ENCODE measurements around the gene BBS12.
A peak's percentile ranks its signal among the peaks of the same experiment; 100 is the strongest.

The BBS12 gene

DNA sequence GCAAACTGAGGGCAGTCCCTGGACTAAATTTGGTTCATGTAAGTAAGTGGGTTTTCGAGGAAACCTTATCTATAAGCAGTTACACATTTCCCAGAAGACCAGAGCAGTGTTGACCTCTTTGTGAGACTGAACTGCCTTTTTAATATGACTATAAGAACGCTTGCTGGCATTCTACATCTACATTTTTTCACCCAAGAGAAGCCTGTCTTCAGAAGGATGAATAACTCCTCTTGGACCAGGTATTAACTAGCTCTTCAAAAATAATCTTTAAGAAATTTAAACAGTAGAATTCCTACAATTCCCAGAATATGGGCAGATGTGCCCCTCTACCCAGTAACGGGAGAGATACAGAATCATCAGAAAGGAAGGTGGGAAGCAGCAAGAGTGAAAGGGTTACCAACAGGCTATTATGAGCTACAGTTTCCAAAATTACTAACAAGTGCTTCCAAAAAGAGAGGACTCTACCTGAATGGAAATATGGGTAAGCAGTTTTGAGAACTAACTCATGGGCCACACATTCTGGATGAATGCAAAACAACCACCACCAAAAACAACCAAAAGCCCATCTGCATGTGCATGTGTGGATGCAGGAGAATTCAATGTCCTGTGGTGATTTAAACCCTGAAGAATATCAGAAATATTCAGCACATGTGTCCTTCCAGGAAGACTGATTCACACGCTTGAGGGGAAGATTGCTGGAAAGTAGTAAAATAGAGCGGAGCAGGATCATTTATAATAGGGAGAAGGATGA lies 17.4 kb downstream of the BBS12 start:
- TF ChIP-seq, protein P1, sequence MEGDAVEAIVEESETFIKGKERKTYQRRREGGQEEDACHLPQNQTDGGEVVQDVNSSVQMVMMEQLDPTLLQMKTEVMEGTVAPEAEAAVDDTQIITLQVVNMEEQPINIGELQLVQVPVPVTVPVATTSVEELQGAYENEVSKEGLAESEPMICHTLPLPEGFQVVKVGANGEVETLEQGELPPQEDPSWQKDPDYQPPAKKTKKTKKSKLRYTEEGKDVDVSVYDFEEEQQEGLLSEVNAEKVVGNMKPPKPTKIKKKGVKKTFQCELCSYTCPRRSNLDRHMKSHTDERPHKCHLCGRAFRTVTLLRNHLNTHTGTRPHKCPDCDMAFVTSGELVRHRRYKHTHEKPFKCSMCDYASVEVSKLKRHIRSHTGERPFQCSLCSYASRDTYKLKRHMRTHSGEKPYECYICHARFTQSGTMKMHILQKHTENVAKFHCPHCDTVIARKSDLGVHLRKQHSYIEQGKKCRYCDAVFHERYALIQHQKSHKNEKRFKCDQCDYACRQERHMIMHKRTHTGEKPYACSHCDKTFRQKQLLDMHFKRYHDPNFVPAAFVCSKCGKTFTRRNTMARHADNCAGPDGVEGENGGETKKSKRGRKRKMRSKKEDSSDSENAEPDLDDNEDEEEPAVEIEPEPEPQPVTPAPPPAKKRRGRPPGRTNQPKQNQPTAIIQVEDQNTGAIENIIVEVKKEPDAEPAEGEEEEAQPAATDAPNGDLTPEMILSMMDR (IDR thresholded peaks at IDR 0.05; ENCODE audit: borderline replicate concordance, insufficient read depth, low read depth, low read length) = no peak
- no peak overlapping the region for H3K4me3 ChIP-seq (ENCODE audit: low read depth, low read length)

DNA sequence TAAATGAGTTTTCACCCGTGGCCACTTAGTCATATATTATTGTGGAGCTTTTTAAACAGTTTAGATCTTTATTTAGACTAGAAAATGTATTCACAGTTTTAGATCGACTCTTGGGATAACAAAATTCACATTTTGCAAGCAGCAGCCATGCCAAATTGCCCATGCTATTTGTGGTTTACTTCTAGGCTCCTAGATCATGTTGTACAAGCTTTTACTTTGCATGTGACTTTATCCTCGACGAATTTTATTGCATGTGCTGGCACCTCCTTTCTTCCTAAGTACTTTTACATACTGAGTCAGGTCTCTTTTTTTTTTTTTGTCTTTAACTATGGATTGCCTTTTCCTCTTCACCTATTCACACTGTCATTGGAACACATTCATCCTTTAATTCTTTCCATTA lies 23.2 kb downstream of the BBS12 start:
- no peak overlapping the region for H3K4me3 ChIP-seq (ENCODE audit: low read depth, low read length)
- TF ChIP-seq, protein P1 (IDR thresholded peaks at IDR 0.05; ENCODE audit: borderline replicate concordance, insufficient read depth, low read depth, low read length) = no peak

DNA sequence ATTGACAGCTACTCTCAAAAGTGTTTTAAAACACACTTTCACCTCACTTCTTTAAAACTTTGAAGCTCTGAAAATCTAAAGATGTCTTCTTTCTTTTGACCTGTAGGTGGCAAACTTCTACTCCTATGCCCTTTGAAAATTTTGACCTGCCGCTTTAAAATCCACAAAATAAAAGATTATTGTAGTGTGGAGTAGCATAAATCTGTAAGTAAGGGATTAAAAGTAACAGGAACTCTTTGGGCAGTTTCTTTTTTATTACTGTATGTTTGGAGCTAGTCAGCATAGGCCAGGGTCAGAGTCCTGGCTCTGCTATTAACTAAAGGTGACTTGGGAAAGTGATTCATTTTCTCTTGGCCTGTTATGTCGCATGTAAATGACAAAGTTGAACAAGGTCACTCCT lies 25.5 kb downstream of the BBS12 start:
- no peak overlapping the region for H3K4me3 ChIP-seq (ENCODE audit: low read depth, low read length)

DNA sequence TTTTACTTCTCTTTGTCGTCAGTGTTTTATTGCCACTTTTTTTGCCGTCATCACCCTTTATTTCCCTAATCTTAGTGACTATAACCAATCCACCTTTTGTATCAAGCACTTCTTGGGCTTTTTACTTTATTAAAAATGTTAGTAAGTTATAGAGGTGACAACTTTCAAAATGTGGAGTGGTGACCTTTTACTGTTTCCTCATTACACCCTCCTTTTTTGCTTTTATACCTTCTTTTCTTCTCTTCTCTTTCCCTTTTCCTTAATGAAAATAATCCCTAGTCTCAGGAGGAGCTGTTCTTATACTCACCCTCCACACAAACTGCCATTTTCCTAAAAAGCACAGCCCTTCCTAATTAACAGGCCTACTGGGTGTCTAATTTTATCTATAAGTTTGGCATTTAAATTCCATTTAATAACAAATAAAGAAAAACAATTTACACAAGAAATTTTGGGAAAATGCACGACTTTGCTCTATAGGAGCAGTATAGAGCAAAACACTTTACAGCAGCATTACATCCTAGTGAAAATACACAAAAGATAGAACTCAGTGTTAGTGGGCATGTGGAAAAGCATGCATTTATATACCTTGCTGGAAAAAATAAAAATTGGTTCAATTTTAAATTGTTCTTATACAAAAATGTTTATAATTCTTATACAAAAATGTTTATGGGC lies 27.3 kb downstream of the BBS12 start:
- H3K4me3 ChIP-seq (ENCODE audit: low read depth, low read length) = no peak overlapping the region
- TF ChIP-seq, protein P1 (IDR thresholded peaks at IDR 0.05; ENCODE audit: borderline replicate concordance, insufficient read depth, low read depth, low read length) = no peak

More for the DNA sequence above, 25.5 kb downstream of the BBS12 start:
- TF ChIP-seq, protein P1 (IDR thresholded peaks at IDR 0.05; ENCODE audit: borderline replicate concordance, insufficient read depth, low read depth, low read length) = peak; percentile 32; the same call in 1 of the 2 replicates

DNA sequence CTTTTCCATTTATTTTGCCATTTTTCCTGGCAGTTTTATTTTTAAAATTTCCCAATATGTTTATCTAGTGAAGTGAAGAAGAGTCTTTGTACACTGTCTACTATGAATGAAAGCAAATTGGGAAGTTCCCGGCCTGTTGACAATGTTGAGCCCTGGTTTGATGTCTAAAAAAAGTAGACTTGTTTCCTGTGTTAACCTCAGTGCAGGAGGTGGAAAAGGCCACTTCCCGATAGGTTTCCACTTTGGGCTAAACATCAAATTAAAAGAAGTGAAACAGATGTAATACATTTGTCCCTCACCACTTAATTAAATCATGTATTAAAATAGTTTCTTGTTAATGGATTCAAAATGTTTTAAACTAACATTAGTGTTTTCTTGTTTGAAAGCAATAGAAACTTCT lies 30.0 kb downstream of the BBS12 start:
- H3K4me3 ChIP-seq (ENCODE audit: low read depth, low read length) = no peak overlapping the region
- TF ChIP-seq, protein P1 (IDR thresholded peaks at IDR 0.05; ENCODE audit: borderline replicate concordance, insufficient read depth, low read depth, low read length) = no peak

DNA sequence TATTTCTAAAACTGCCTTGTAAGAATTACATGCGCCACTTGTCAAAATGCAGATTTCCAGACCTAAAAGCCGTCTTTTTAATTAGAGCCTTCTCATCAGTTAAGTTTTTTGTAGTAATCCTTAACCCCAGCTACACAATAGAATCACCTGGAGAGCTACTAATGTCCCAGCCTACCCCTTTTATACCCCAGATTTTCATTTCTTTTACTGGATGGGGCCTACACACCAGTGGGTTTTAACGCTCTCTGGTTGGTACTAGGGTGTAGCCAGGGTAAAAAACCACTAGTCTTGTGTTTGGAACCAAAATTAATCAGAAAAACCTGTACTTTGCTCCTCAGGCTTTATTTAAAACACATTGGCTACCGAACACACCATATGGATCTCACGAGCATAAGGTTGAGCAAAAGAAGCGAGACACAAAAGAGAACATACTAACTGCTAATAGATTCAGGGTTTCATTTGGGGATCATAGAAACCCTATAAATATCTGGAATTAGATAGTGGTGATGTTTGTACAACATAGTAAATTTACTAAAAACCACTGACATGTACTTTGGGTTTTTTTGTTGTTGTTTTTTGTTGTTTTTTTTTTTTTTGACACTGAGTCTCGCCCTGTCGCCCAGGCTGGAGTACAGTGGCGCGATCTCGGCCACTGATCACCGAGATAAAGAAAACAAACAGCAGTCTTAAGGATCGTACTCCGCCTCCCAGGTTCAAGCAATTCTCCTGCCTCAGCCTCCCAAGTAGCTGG lies 30.6 kb downstream of the BBS12 start:
- no peak overlapping the region for H3K4me3 ChIP-seq (ENCODE audit: low read depth, low read length)
- TF ChIP-seq, protein P1 (IDR thresholded peaks at IDR 0.05; ENCODE audit: borderline replicate concordance, insufficient read depth, low read depth, low read length) = no peak

All from GM12875 (cell line).